ES-I3 (cell line): ENCODE results near the gene CAP2.
"Not testable (repeated sequence)": the region's sequence is repeated elsewhere in the genome, so short reads cannot be mapped to it uniquely, and the experiment has no call there.

ENCODE experiments used
- H3K36me3 ChIP-seq: 2 replicates; pipeline ENCODE4 v1.6.1; 2013; ENCODE audit warnings: mild to moderate bottlenecking, low read length, control low read depth, moderate library complexity; ENCODE audit not compliant: insufficient read depth
- H3K4me1 ChIP-seq: 2 replicates; pipeline ENCODE4 v1.6.1; 2013; ENCODE audit warnings: mild to moderate bottlenecking, control low read depth, low read length; ENCODE audit not compliant: insufficient read depth
- H3K9ac ChIP-seq: 2 replicates; pipeline ENCODE4 v1.6.1; 2013; ENCODE audit warnings: low read depth, mild to moderate bottlenecking, low read length, moderate library complexity
- H3K9me3 ChIP-seq: 2 replicates; pipeline ENCODE4 v1.6.1; 2013; ENCODE audit warnings: mild to moderate bottlenecking, low read length, moderate library complexity; ENCODE audit not compliant: control insufficient read depth, insufficient read depth

The CAP2 gene

GRCh38 chr6:17503051-17503450 lies 109.7 kb downstream of the CAP2 start:
- no peaks in the 10 kb centered on the region for H3K36me3 ChIP-seq
- H3K4me1 ChIP-seq, result no peaks in the 10 kb centered on the region
- no peaks in the 10 kb centered on the region for H3K9me3 ChIP-seq
- H3K9ac ChIP-seq, result no peak overlapping the region

- no peaks in the 10 kb centered on the region for H3K9me3 ChIP-seq
- H3K36me3 ChIP-seq, result no peaks in the 10 kb centered on the region
- no peak overlapping the region for H3K9ac ChIP-seq
- no peaks in the 10 kb centered on the region for H3K4me1 ChIP-seq
These were observed 110.6 kb downstream of the CAP2 start for GRCh38 chr6:17504005-17504404.

- H3K36me3 ChIP-seq, result no peaks in the 10 kb centered on the region
- no peak overlapping the region for H3K9ac ChIP-seq
- H3K4me1 ChIP-seq, result no peaks in the 10 kb centered on the region
- H3K9me3 ChIP-seq, result no peaks in the 10 kb centered on the region
These were observed 111.7 kb downstream of the CAP2 start for GRCh38 chr6:17505062-17505476.

GRCh38 chr6:17505767-17506280 lies 112.4 kb downstream of the CAP2 start:
- no peaks in the 10 kb centered on the region for H3K4me1 ChIP-seq
- H3K9me3 ChIP-seq, result no peaks in the 10 kb centered on the region
- no peak overlapping the region for H3K9ac ChIP-seq
- H3K36me3 ChIP-seq, result no peaks in the 10 kb centered on the region

GRCh38 chr6:17506531-17506930 lies 113.1 kb downstream of the CAP2 start:
- H3K9me3 ChIP-seq, result no peaks in the 10 kb centered on the region
- H3K9ac ChIP-seq, result no peak overlapping the region
- H3K4me1 ChIP-seq, result no peaks in the 10 kb centered on the region
- H3K36me3 ChIP-seq, result no peaks in the 10 kb centered on the region

GRCh38 chr6:17506962-17507361 lies 113.6 kb downstream of the CAP2 start:
- Histone ChIP-seq H3K36me3 (no peaks in the 10 kb centered on the region), H3K9ac (no peak overlapping the region), H3K9me3 (no peaks in the 10 kb centered on the region), H3K4me1 (no peaks in the 10 kb centered on the region)

- Histone ChIP-seq H3K36me3 (no peaks in the 10 kb centered on the region), H3K4me1 (no peaks in the 10 kb centered on the region), H3K9ac (no peak overlapping the region), H3K9me3 (no peaks in the 10 kb centered on the region)
These were observed 117.7 kb downstream of the CAP2 start for GRCh38 chr6:17511084-17511483.

- Histone ChIP-seq H3K9me3 (no peaks in the 10 kb centered on the region), H3K36me3 (no peaks in the 10 kb centered on the region), H3K9ac (no peak overlapping the region), H3K4me1 (no peaks in the 10 kb centered on the region)
These were observed 118.2 kb downstream of the CAP2 start for GRCh38 chr6:17511580-17511979.

- Histone ChIP-seq H3K4me1 (no peaks in the 10 kb centered on the region), H3K36me3 (no peaks in the 10 kb centered on the region), H3K9ac (no peak overlapping the region), H3K9me3 (no peaks in the 10 kb centered on the region)
These were observed 125.7 kb downstream of the CAP2 start for GRCh38 chr6:17519120-17519519.

GRCh38 chr6:17525637-17526036 lies 132.2 kb downstream of the CAP2 start:
- H3K9ac ChIP-seq, result no peak overlapping the region
- H3K9me3 ChIP-seq, result no peaks in the 10 kb centered on the region
- no peaks in the 10 kb centered on the region for H3K4me1 ChIP-seq
- no peaks in the 10 kb centered on the region for H3K36me3 ChIP-seq

- Histone ChIP-seq H3K9ac (no peak overlapping the region), H3K9me3 (no peaks in the 10 kb centered on the region), H3K4me1 (no peaks in the 10 kb centered on the region), H3K36me3 (no peaks in the 10 kb centered on the region)
These were observed 133.7 kb downstream of the CAP2 start for GRCh38 chr6:17527076-17527475.

- no peaks in the 10 kb centered on the region for H3K9me3 ChIP-seq
- H3K9ac ChIP-seq, result no peak overlapping the region
- no peaks in the 10 kb centered on the region for H3K36me3 ChIP-seq
- no peaks in the 10 kb centered on the region for H3K4me1 ChIP-seq
These were observed 137.0 kb downstream of the CAP2 start for GRCh38 chr6:17530321-17530835.

- H3K36me3 ChIP-seq, result no peaks in the 10 kb centered on the region
- H3K9ac ChIP-seq, result no peak overlapping the region
- no peaks in the 10 kb centered on the region for H3K9me3 ChIP-seq
- no peaks in the 10 kb centered on the region for H3K4me1 ChIP-seq
These were observed 143.2 kb downstream of the CAP2 start for GRCh38 chr6:17536586-17536985.

GRCh38 chr6:17542243-17542642 lies 148.8 kb downstream of the CAP2 start:
- H3K36me3 ChIP-seq, result peaks cover 3% of the 10 kb centered on the region; the same call in 1 of the 2 replicates
- H3K4me1 ChIP-seq, result no peaks in the 10 kb centered on the region
- no peaks in the 10 kb centered on the region for H3K9me3 ChIP-seq
- H3K9ac ChIP-seq, result no peak overlapping the region

- H3K9ac ChIP-seq, H3K9me3 ChIP-seq, H3K4me1 ChIP-seq, H3K36me3 ChIP-seq: not testable (repeated sequence)
These were observed 152.3 kb downstream of the CAP2 start for GRCh38 chr6:17545681-17546080.
